DND-41 (cell line): Measurements from ENCODE around the gene RASD1.

Experiments
- EZH2 ChIP-seq: IDR thresholded peaks from 3 replicates; pipeline ENCODE4 v1.6.1; 2012; ENCODE audit warnings: borderline replicate concordance, low read depth, mild to moderate bottlenecking, moderate library complexity, low read length, inconsistent platforms; ENCODE audit not compliant: severe bottlenecking
- TF ChIP-seq, protein P1 (sequence below): IDR thresholded peaks from 2 replicates; pipeline ENCODE4 v1.5.1; 2012; ENCODE audit warnings: borderline replicate concordance, low read length, moderate library complexity, mild to moderate bottlenecking; ENCODE audit not compliant: poor library complexity, severe bottlenecking; ENCODE audit errors: extremely low read depth

DNA sequence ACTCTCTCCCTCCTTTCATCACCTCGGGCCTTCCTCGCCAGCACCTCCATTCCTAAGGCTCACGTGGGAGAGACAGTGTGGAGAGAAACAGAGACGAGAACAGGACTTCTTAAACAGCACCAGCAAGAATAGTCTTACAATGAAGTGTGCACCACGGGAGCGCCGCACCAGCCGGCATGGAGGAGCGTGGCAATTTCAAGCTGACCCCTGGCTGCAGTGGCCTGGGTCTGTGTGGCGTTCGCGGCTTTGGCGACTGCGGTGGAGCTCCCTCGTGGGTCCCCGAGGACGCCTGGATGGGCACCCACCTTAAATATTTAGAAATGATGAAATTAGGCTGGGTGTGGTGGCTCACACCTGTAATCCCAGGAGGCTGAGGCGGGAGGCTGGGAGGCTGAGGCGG lies 39.9 kb downstream of the RASD1 start:
- TF ChIP-seq, protein P1, sequence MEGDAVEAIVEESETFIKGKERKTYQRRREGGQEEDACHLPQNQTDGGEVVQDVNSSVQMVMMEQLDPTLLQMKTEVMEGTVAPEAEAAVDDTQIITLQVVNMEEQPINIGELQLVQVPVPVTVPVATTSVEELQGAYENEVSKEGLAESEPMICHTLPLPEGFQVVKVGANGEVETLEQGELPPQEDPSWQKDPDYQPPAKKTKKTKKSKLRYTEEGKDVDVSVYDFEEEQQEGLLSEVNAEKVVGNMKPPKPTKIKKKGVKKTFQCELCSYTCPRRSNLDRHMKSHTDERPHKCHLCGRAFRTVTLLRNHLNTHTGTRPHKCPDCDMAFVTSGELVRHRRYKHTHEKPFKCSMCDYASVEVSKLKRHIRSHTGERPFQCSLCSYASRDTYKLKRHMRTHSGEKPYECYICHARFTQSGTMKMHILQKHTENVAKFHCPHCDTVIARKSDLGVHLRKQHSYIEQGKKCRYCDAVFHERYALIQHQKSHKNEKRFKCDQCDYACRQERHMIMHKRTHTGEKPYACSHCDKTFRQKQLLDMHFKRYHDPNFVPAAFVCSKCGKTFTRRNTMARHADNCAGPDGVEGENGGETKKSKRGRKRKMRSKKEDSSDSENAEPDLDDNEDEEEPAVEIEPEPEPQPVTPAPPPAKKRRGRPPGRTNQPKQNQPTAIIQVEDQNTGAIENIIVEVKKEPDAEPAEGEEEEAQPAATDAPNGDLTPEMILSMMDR, result no peak
- TF ChIP-seq EZH2, result no peak
